ENCODE results near the gene DEDD.

DNA sequence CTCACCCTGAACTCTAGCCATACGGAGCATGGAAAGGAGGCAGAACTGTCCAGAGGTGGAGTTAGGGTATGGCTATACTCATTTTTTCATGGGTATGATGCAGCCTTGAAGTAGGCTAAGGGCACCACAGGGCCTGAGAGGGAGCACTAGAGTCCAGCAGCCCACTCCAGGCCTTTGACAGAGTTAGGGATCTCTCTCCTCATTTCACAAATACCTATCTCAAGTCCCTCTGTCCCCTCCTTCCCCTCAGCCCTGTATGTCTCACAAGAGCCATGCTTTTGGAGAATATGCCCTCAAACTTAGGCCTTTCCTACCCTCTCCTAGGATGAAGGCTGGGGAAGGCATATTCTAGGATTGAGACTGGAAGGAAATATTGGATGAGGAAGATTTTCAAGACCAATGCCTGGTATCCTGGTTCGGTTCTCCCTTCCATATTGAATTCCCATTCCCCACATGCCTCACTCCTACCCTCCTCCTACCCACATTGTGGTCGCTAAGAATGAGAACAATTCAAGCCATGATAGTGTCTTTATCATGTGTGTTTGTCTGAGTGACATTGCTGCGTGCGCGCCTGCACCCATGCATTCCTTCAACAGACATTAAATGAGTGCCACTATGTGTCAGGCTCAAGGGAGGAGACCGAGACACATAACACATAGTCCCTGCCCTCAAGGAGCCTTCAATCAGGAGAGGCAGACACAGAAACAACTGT lies 40.5 kb downstream of the DEDD start:
- TF ChIP-seq CREB1 (IDR thresholded peaks at IDR 0.05; ENCODE audit: low read depth) = no peak
- TF ChIP-seq, protein P1, sequence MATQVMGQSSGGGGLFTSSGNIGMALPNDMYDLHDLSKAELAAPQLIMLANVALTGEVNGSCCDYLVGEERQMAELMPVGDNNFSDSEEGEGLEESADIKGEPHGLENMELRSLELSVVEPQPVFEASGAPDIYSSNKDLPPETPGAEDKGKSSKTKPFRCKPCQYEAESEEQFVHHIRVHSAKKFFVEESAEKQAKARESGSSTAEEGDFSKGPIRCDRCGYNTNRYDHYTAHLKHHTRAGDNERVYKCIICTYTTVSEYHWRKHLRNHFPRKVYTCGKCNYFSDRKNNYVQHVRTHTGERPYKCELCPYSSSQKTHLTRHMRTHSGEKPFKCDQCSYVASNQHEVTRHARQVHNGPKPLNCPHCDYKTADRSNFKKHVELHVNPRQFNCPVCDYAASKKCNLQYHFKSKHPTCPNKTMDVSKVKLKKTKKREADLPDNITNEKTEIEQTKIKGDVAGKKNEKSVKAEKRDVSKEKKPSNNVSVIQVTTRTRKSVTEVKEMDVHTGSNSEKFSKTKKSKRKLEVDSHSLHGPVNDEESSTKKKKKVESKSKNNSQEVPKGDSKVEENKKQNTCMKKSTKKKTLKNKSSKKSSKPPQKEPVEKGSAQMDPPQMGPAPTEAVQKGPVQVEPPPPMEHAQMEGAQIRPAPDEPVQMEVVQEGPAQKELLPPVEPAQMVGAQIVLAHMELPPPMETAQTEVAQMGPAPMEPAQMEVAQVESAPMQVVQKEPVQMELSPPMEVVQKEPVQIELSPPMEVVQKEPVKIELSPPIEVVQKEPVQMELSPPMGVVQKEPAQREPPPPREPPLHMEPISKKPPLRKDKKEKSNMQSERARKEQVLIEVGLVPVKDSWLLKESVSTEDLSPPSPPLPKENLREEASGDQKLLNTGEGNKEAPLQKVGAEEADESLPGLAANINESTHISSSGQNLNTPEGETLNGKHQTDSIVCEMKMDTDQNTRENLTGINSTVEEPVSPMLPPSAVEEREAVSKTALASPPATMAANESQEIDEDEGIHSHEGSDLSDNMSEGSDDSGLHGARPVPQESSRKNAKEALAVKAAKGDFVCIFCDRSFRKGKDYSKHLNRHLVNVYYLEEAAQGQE (IDR thresholded peaks at IDR 0.05; ENCODE audit: low read depth) = no peak
- TF ChIP-seq EGR1 (IDR thresholded peaks at IDR 0.05) = no peak
- no peak for TF ChIP-seq RAD21 (IDR thresholded peaks at IDR 0.05; ENCODE audit: low read depth)
- no peak for TF ChIP-seq TAF1 (IDR thresholded peaks at IDR 0.05; ENCODE audit: low read depth)
- no peak for TF ChIP-seq EP300 (IDR thresholded peaks at IDR 0.05; ENCODE audit: borderline replicate concordance)
- TF ChIP-seq, protein P2, sequence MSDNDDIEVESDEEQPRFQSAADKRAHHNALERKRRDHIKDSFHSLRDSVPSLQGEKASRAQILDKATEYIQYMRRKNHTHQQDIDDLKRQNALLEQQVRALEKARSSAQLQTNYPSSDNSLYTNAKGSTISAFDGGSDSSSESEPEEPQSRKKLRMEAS (IDR thresholded peaks at IDR 0.05) = no peak
- TF ChIP-seq TCF12 (IDR thresholded peaks at IDR 0.05; ENCODE audit: low read depth) = no peak
- no peak for TF ChIP-seq YY1 (IDR thresholded peaks at IDR 0.05; ENCODE audit: low read depth)
- no peak for TF ChIP-seq CEBPB (IDR thresholded peaks at IDR 0.05)
- no peak for TF ChIP-seq TEAD4 (IDR thresholded peaks at IDR 0.05)

Data from Ishikawa (cell line).